ENCODE data around the gene ACACB.

- TF ChIP-seq CTCF (IDR thresholded peaks at IDR 0.05) (no peak), POLR2A (IDR thresholded peaks at IDR 0.05) (no peak), POLR2AphosphoS5 (IDR thresholded peaks at IDR 0.05) (no peak)
Measured at GRCh38 chr12:109084425-109084824, 32.0 kb upstream of the ACACB start.
